Brain pericyte (primary cell): Measurements from ENCODE around the gene CCDC70.

Source experiments
- DNase-seq: peaks from one replicate; pipeline ENCODE4 v3.0.0-alpha.2; 2012; ENCODE audit warnings: low read depth, low spot score

The CCDC70 gene

DNA sequence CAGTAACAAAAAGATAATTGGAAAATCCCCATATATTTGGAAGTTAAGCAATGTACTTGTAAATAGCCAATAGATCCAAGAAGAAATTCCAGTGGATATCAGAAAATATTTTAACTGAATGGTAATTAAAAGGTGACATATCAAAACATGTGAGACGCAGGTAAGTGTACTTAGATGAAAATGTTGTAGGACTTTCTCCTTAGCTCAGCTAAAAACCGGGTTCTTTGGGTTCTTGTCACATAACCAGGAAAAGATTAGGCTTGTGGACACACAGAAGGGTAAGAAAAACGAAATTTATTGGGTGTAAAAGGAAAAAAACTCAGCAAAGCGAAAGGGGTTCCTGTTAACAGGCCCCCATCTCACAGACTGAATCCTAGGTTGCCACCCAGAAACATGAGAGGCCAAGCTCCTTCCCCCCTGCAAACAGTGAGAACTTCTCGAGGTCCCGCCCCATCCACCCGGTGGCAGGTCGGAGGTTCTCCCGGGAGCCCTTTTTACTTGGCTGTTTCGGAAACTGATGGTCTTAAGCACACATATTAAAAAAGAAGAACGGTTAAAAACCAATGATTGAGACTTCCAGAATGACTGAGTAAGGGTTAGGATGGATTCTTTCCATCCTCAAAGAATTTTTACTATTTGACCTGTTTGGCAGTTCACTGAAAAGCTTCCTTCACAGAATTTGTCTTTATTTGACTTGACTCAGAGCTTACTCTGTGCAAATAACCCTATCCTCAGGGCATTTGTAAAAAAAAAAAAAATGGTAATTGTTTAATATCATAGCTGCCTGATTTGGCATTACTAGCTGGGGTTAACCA, 3.1 kb upstream of the CCDC70 start:
- DNase-seq: no peak

DNA sequence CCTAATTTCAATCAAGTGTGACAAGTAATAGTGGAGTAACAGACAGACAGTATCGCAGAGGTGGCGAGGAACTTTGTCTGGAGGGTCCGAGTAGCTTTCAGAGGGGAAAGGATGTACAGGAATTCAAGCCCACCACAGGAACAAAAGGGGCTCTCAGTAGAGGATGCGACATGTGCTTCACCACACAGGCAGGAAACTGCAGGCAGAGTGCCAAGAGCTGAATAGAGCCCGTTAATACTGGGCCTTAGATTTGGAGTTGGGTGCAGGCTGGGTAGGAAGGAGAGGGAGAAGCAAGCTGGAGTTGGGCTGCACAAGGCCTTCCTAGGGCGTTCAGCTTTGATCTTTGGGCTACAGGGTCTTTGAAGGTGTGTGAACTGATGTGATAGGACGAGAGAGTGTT, 1.2 kb downstream of the CCDC70 start:
- DNase-seq: no peak

- DNase-seq: no peak
Observed at GRCh38 chr13:51865838-51866237, 4.1 kb downstream of the CCDC70 start.

GRCh38 chr13:51867062-51867461, 5.3 kb downstream of the CCDC70 start:
- no peak for DNase-seq

- no peak for DNase-seq
Observed at GRCh38 chr13:51869916-51870315, 8.1 kb downstream of the CCDC70 start.

DNA sequence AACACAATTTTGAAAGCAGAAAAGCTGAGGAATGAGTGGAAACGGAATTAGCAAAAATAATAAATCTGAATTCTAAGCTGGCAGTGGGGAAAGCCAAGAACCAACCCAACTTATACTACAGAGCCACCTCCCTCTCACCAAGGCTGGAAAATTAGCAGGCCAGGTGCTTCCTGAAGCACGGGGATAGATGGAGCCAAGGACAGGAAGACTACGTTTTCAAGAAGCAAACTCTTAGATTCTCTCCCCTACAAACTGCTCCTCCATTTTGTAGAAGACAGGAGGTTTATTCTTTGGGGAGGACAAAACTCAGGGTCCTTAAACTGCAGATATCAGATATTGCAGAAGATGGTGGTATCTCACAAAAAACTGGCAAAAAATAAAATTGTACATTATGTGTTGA, 8.8 kb downstream of the CCDC70 start:
- no peak for DNase-seq

GRCh38 chr13:51873117-51873798, 11.5 kb downstream of the CCDC70 start:
- no peak for DNase-seq

GRCh38 chr13:51873837-51874236, 12.1 kb downstream of the CCDC70 start:
- DNase-seq: no peak

- no peak for DNase-seq
Observed at GRCh38 chr13:51874651-51875050, 12.9 kb downstream of the CCDC70 start.

GRCh38 chr13:51879133-51879532, 17.4 kb downstream of the CCDC70 start:
- no peak for DNase-seq

GRCh38 chr13:51881296-51881695, 19.5 kb downstream of the CCDC70 start:
- no peak for DNase-seq

GRCh38 chr13:51882570-51883225, 20.9 kb downstream of the CCDC70 start:
- DNase-seq: no peak

DNA sequence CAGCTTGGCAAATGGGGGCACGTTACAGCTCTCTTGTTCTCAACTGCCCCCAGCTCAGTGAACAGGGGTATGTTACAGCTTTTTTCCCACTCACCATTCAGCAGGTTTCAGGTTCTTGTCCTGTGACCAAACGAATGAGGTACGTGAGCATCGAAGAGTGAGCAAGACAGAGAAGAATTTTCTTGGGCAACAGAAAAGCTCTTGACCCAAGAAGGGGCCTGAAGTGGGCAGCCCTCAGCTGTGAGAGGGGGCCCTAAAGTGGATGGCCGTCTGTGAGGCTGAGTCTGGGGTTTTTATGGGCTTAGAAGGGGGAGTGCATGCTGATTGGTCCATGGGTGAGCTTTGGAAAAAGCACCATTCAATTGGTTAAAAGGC, 21.4 kb downstream of the CCDC70 start:
- DNase-seq: no peak

DNA sequence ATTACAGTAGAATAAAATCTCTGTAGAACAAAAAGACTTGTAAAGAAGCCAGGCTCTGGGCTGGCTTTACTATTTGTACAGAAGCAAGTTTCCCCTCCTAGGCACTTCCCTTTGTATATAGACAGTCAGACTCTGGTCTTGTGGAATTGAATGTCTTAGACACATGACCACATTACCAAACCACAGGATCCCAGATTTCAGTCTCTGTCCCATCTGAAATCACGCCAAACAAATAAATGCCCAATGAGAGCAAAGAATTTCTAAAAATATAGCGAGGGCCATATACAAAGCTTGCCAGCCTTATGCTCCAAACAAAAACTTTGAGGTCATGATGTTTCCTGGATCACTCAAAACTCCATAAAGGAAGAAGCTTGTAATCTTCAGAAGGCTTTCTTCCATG, 23.9 kb downstream of the CCDC70 start:
- DNase-seq: no peak

DNA sequence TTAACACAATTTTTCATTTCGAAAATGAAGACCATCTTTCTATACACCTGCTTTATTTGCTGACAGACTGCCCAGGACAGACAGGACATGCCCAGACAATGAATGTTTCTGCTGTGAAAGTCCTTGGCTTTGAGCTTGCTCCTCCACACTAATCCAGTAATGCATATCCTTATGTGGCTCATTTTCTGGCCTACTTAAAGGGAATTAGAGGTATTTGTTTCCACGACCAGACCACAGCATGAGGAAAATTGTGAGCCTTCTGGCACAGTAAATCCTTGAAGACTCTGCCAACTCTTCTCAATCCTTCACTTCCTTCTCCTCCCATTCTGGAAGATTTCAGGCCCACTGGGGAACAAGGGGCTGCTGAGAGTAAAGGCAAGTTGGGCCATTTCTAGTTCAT, 25.7 kb downstream of the CCDC70 start:
- no peak for DNase-seq

DNA sequence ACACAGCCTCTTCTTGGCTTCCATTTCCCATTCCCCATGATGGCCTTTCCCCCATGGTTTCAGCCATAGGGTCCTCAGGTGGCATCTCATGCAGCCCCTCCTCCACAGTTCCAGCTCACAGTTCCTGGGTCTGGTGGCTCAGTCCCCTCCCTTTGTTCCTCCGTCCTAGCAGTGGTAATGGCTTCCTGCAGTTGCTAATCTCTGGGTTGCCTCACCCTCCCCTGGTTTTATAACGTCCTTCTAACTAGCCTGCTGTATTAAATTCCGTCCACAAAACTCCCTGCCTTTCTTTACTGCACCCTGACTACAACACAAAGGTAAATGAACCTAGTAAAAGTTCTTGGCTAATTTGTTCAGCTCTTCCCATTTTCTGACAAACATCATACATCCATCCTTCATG, 30.9 kb downstream of the CCDC70 start:
- DNase-seq: no peak

GRCh38 chr13:51894239-51894638, 32.5 kb downstream of the CCDC70 start:
- no peak for DNase-seq

DNA sequence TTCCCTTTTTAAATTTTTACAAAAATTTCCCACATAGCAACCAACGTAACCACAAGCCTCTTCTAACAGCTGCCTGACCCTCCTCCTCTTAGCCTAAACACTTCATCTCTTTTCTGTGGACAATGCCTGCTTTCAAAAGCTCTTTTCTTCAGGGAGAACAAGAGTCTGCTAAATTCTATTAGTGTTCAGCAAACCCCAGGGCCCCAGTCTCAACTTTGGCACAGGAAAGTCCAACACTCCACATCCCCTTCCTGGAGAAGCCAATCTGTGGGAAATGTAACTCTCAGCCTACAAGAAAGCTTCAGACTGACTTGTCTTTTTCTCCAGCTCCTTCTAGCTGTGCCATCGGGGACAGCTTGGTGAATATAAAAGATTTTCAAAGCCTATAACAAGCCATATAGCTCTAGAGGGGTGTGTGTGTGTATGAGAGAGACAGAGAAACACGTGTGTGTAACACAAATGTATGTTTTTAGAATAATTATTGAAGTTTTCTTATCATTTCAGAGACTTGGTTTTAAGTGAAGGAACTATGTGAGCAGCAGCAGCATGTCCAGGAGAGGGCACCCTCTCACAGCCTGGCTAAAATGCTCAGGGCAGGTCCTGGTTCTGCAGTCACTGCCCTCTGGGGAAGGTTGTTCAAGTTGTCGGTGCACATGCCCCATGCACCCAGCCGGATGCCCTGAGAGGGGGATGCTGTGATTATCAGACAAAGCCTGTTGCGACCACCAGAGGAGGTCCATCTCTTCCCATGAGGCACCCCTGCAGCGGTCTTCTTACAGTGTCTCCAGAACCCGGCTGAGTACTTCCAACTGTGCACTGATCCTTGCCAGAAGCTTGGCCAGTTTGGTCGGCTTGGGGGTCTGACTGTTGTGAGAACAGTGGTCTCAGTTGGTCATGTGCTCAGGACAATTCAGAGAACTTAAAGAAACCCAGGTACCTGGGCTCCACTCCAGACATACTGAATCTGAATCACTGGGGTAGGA, 34.4 kb downstream of the CCDC70 start:
- no peak for DNase-seq

GRCh38 chr13:51900471-51900870, 38.7 kb downstream of the CCDC70 start:
- no peak for DNase-seq

GRCh38 chr13:51902776-51903175, 41.0 kb downstream of the CCDC70 start:
- DNase-seq: no peak

GRCh38 chr13:51905787-51906186, 44.0 kb downstream of the CCDC70 start:
- no peak for DNase-seq

- peak; percentile 50 for DNase-seq
Observed at GRCh38 chr13:51906581-51906980, 44.8 kb downstream of the CCDC70 start.
